NCI-H2107 (cell line): ENCODE results near the gene HGFAC.
A peak's percentile ranks its signal among the peaks of the same experiment; 100 is the strongest.

Experiments used
- DNase-seq: peaks from one replicate; lab custom pipeline; 2025; lab: John Stamatoyannopoulos, UW

The HGFAC gene

DNA sequence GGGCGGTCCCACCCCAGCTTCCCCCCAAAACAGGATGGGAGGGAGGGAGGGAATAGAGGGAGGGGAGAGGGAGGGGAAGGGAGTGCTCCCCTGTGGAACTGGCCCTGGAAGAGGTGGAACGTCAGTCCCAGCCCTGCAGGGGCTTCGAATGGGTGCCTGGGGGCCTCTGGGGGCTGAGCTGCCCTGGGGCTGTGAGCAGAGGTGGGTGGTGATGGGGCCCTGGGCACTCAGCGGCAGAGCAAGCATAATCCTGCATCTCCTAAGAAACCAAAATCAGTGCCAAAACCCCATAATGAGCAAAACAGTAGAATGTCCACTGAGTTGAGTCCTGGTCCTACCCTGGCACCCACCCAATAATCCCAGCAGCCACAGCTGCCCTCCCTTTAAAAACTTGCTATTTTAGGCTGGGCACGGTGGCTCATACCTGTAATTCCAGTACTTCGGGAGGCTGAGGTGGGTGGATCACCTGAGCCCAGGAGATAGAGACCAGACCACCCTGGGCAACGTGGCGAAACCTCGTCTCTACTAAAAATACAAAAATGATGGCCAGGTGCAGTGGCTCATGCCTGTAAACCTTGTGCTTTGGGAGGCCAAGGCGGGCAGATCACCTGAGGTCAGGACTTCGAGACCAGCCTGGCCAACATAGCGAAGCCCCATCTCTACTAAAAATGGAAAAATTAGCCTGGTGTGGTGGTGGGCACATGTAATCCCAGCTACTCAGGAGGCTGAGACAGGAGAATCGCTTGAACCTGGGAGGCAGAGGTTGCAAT, 32.4 kb downstream of the HGFAC start:
- DNase-seq, result no peak

DNA sequence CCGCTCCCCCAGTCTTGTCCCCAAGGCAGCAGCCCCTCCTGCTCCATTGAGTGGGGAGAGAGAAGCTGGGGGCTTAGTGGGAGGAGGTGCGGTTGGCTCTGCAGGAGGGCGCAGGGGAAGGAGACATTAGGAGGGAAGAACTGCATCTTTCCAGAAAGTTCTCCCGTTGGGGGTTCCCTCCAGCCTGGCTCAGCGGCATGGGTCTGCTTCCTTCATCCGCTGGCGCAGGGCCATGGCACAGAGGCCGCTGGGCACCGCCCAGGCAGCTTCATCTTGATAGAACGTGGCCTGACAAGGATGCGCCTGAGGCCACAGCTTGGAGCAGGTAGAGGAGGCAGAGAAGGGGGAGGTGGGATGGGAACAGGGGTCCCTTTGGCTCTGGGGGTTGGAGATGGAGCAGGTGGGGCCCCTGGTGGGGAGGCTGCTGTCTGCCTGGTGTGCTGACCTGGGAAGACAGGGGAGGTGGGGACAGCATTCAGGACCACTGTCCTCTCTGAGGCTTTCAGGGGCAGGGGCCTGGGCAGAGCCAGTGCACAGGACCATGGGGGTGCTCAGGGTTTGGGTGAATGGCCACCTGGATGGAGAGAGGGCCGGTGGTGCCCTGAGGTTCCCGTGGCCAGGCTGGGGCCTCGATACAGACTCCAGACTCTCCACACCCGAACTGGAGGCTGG, 33.4 kb downstream of the HGFAC start:
- DNase-seq, result no peak

DNA sequence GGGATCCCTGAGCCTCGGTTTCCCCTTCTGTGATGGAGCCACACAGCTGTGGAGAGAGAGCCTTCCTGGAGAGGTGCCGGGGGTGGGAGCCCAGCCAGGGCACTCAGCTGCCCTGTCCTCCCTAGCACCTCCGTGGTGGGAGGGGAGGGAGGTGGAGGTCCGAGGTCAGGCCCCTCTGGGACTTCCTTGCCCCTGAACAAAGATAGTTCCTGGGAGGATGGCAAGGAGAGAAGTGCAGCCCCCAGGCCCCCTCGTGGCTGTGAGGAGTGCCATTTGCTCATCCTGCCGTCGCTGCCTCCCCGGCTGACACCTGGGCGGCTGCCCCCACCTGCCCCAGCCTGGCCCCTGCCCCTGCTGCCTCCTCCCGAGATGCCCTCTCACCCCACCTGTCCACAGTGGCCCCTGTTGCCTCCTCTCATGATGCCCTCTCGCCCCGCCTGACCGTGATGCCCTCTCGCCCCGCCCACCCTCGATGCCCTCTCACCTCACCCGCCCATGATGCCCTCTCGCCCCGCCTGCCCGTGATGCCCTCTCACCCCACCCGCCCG, 34.0 kb downstream of the HGFAC start:
- DNase-seq, result no peak

DNA sequence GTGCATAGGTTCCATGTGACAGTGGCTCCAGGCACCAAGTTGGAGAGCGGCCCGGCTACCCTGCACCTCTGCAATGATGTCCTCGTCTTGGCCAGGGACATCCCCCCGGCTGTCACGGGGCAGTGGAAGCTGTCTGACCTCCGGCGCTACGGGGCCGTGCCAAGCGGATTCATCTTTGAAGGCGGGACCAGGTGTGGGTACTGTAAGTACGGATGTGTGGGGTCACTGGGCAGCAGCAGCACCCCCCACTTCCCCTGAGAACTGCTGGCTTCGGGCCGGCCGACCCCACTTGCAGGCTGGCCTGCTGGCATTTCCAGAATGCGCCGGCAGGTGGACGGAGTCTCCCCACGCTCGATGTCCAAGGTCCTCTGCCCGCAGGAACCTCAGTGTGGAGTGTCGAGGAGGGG, 34.6 kb downstream of the HGFAC start:
- no peak for DNase-seq

DNA sequence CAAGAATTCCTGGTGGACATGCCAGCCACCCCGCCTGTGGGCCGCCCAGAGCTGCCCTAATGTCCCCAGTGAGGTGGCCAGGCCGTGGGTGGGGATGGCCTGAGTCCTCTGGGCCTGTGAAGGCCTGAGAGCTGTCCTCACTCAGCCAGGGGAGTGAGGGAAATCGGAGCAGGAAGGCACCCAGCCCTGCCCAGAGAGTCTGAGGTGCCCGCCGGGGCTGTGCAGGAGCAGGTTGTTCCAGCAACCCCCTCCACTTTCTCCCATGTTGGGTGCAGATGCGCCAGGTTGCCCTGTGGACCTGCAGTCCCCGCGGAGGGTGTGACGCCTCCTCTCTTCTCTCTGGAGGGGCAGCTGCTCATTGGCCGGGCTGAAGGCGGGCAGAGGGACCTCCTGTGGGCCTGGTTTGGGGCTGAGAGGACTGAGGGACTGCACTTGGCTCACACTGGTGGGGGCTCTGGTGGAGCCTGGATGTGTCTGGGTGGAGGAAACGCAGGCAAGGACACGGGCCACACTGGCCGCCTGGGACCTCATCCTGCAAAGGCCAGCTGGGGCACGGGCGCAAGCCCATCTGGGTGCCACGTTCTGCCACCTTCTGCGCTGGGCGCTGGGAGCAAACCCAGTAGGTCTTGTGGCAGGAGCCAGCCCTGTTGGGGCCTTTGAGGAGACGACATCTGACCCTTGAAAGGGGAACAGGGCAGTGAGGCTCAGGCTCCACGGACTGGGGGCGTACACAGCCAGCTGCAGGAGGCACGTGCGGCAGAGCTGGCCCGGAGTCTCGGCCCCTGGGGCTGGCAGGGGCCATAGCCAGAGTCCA, 35.4 kb downstream of the HGFAC start:
- DNase-seq, result no peak

DNA sequence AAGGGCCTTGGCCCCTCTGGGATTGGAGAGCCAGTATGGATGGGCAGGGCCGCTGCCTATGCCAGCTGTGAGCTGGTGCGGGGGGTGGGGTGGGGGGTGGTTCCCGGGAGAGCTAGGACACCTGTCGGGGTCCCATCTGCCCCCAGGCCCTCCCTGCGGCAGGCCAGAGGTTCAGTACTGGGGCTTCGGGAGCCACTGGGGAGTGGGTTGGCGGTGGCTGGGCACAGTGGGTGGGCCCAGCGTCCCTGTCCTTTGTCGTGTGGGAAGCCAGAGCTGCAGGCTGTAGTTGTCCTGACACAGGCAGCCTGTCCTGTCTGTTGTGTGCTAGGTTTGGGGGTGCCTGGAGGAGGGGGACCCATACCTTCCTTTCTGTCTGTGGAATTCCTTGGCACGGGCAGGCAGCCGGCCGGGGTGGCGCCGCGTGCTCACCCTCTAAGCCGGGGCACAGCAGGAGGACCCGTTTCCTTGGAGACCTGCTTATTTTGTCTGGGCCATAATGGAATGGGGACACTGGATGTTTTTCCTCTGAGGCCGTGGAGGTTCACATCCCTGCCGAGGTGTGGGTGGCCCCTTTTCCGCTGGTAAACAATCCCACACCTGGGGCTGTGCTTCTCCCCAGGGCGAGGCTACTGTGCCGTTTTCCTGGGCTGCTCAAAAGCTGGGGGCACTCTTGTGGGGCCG, 36.1 kb downstream of the HGFAC start:
- DNase-seq, result no peak

DNA sequence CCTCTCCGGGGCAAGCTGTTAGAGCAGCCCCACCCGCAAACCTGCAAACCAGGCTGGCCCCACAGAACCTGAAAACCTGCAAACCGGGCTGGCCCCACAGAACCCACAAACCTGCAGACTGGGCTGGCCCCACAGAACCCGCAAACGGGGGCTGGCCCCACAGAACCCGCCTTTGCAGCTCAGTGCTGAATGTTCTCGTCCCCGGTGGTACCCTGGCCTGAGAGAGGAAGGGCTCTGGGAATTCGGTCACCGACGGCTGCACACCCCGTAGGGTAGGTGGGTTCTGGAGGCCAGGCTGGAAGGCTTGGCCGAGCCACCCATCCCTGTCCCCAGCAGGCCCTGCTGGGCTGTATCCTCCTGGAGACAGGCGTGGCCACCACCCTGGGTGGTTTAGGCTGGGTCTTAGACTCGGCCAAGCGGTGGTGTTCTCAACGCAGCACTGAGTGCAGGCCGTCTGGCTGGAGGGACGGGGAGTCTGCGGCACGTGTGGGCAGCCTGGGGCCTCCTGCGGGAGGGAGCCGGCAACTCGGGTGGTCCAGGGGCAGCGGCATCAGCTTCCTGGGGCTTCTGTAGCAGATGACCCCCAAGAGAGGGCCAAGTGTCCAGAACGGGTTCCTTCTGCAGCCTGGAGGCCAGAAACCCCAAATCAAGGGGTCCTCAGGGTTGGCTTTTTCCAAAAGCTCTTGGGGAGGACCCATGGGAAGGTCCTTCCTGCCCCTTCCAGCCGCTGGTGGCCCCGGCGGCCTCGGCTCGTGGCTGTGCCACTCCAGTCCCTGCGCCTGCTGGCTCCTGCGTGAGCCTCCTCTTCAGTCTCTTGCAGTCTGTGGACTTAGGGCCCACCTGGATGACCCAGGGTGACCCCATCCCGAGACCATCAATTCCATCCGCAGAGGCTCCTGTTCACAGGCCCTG, 36.9 kb downstream of the HGFAC start:
- DNase-seq, result no peak

DNA sequence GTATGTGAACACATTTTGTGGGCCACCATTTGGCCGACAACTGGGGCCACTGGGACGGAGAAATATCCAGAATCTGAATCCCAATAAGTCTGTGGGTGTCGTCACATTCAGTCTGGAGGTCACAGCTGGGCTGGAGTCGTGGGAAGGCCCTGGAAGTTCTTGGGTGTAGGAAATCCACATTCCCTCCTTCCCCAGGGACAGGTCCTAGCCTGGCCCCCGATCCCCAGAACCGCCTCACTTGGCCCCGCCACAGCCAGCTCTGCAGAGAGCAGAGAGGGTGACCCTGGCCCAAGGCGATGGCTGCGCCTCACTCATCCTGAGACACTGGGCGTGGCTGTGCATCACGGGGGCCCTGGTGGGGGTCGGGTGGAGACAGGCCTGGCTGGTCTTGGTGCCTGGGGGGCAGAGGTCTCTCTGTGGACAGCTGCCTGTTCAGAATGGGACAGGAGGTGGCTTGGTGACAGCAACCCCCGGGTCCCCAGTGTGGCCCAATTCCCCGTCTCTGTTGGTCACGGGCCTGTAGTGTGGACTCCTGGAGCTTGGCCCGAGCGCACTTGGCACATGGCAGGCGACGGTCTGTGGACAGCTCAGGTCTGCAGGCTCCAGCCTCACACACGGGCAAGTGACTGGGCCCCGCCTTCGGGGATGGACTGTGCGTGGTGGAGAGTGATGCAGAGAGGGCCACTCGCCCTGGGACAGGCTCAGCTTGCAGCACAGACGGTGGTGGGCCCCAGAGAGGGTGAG, 37.8 kb downstream of the HGFAC start:
- DNase-seq, result no peak

DNA sequence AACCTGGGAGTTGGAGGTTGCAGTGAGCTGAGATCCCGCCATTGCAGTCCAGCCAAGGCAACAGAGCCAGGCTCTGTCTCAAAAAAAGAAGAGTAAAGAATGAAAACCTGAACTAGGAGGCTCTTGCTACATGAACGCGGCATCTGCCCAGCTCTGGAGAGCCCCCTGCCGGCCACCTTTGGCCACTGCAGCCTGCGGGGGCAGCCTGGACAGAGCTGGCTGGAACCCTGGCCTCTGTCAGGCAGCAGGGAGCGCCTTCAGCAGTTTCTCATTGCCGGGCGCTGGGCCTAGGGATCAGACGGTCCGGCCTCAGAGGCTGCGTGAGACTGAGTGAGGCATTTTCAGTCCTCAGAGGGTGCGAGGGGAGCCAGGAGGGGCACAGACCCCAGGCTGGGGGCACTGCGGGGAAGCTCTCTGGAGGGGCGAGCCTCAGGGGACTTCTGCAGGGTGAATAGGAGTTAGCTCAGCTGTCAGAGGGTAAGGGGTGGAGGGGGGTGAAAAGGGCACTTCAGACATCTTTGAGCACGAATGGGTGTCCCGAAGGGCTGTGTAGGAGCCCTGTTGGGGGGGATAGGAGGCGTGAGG, 38.9 kb downstream of the HGFAC start:
- peak; percentile 35 for DNase-seq

DNA sequence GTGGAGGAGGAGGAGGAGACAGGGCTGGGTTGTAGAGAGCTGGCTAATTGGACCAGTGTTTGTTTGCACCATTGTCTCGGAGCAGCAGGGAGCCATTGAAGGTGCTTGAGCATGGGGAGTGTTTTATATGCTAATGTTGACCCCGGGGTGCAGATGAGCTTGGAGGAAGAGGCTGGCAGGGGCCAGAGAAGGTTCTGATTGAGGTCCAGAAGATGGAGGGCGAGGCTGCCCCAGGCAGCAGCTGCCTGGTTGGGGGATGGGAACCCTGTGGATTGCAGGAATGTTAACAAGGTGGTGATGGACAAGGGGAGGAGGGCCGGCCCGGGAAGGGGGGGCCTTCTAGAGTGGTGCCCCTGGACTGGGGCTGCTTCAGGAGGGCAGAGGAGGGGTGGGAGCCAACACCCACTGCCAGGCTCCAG, 39.4 kb downstream of the HGFAC start:
- no peak for DNase-seq

DNA sequence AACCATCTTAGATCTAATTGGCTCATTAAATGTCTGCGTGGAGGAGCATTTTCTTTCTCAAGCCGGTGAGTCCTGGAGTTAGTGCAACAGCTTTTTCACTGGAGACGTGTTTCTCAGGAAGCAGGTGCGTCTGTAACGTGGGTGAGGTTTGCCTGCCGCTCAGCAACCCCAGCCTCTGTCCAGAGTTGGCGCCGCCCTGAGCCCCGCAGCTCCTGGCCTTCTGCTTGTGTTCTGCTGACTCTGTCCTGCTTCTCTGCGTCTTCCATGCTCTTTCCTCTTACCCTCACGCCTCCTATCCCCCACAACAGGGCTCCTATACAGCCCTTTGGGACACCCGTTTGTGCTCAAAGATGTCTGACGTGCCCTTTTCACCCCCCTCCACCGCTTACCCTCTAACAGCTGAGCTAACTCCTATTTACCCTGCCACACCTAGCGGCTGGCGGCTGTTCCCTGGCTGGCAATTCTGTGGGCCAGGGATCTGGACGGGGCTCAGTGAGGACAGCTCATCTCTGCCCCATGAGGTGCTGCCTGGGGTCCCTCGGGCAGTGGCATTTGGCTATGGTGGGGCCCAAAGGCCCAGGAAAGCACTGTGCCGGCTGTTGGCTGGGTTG, 40.1 kb downstream of the HGFAC start:
- DNase-seq, result no peak

DNA sequence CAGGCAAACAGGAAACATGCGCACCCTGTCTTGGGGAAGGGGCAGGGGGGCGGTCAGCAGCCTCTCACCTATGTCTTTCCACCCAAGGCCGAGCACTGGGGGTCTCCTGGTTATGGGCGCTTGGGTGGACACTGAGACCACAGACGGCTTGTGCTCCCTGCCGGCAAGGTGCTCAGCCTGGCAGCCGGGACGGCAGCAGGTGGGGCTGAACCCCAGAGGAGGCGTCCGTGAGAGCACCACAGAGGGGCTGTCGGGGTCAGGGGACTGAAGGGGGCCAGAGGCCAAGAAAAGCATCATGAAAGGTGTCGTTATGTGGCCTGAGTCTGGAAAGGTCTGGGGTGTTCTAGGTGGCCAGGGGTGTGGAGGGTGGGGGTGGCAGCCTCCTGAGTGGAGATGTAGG, 40.9 kb downstream of the HGFAC start:
- DNase-seq, result no peak

DNA sequence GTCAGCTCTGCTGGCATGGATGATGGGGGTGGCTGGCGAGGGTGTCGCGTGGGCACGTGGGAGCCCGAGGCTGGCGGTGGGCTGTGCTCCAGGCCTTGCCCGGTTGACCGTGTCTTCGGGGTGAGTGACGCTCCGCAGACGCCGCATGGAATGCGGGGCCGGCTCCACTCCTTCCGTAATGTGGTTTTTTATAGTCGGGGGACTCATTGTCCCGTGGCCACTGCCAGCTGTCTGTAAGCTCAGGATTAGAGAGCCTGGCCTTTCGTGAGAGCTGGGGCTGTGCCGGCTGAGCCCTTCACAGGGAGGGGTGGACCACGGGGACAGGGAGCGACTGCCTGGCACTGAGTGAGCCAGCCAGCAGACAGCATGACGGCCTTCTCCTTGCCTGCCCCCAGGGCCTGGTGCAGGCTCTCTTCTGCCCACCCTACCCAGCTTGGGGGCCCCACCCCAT, 41.7 kb downstream of the HGFAC start:
- no peak for DNase-seq

DNA sequence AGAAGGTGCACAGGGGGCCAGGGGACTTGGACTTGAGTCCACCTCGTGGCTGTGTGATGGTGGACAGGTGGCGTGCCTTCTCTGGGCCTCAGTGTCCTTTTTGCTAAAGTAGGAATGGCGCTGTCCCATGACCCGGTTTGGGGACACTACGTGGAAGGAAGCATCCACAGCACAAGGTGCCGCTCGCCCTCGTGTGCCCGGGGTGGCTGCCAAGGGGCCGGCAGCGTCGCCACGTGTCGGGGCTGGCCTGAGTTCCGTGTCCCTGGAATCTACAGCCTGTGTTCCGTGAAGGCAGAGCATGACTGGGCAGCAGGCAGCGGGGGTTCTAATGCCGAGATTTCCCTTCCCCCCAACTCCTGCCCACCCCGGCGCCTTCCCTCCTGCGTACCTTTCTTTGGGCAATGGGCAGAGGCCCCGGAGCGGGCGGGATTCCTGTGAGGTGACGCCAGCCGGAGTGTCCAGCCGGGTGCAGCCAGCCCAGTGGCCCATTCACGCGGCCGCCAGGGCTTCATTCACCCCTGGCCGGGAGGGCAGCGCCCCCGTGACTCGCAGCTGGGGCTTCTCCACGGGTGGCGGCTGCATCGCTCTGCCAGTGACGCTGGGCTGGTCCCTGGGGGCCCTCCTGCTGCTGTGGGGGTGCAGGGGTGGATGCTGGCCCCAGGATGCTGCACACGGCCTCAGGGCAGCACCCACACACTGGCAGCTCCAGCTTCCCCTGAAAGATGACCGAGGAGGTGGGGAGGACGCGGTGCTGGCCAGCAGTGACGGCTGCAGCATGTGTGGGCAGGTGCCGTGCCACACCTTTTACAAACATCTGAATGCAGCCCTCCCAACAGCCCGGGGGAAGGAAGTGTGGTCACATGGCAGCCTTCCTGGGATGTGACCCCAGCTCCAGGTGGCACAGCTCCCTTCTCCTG, 42.5 kb downstream of the HGFAC start:
- DNase-seq, result no peak

DNA sequence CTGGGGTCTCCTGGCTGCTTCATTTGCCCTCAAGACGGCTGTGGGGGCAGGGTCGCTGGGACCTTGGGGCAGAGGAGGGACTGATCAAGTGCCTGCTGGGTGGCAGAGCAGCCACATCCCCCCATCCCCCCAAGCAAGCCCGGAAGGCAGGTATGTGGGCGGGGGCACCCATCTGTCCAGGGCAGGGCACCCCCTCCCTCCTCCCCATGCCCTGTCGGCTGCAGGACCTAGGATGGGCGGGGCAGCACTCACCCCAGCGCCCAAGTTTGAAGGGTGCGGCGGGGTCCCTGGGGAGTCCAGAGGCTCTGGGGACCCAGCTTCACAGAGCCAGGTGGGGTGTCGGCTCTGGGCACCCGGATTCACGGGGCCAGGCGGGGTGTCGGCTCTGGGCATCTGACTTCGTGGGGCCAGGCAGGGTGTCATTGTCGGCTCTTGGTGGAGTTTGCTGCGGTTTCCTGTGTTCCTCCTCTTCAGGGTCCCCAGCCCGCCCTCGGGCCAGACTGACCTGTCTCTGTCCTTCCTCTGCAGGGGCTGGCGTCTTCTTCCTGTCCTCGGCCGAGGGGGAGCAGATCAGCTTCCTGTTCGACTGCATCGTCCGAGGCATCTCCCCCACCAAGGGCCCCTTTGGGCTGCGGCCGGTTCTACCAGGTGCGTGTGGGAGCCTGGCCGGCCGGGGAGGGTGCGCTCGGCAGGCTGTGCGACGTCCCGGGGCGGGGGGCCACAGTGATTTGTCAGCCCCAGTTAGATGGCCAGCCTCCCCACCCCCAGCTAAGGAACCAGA, 43.4 kb downstream of the HGFAC start:
- DNase-seq, result no peak

DNA sequence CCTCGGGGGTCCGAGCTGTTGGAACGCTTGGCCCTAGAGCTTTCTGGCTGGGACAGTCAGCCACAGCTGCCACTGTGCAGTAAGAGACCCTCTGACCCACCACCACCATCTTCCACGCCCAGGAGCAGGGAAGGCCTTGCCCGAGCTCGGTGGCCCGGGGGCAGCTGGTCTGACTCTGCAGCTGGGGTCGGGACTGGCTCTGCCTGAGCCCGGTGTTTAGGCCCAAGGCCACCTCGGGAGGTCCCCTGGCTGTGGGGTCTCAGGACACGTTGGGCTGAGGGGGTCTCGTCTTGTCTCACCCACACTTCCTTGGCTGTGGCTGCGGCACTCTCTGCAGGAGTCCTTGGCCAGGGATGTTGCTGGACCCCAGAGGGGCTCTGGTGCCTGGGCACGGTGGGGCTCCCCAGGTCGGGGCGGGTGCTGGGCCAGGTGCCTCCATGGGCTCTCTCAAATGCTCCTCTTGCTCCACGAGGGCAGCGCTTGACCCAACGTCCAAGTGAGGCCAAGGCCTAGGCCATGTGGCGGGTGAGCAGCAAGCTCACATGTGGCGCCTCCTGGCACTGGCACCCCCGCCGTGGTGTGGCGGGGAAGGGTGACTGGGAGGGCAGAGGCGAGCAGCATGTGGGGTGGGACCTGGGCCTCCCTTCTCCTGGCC, 44.2 kb downstream of the HGFAC start:
- no peak for DNase-seq
